A673 (cell line): ENCODE data around the gene KCNK17. TPM values are rescaled to one million over a fixed set of nuclear protein-coding genes. Genes with fewer than 3 reads are reported as not detected.

Experiments
- BruUV-seq: library from RNA; stranded (reverse); fragments of 400-500 nt; replicated peaks from 2 replicates; lab custom pipeline; 2021; lab: Mats Ljungman, UMichigan
- CTCF ChIA-PET: fragments of 300-600 bp; sonication (Branson Sonifier 250); formaldehyde crosslinking; loops from one replicate; lab custom pipeline; 2022; ENCODE audit warnings: antibody characterized with exemption; lab: Charles Lee
- POLR2A ChIA-PET: fragments of 300-600 bp; sonication (Branson Sonifier 250); formaldehyde crosslinking; loops from one replicate; lab custom pipeline; 2022; ENCODE audit warnings: antibody characterized with exemption; ENCODE audit not compliant: low non-redundant PET; lab: Charles Lee
- DNase-seq: peaks from one replicate; pipeline ENCODE4 v3.0.0-alpha.2; 2015; ENCODE audit warnings: low spot score
- H3K27ac ChIP-seq: fragments of 200-600 bp; sonication (generic); 2 replicates; pipeline ENCODE4 v1.5.1; 2016; ENCODE audit warnings: mixed run types, low read depth, mild to moderate bottlenecking, mixed read lengths, antibody characterized with exemption, low read length; ENCODE audit not compliant: poor library complexity, severe bottlenecking
- H3K27me3 ChIP-seq: fragments of 200-600 bp; sonication (generic); replicated peaks from 2 replicates; pipeline ENCODE4 v1.6.1; 2017; ENCODE audit warnings: mixed run types, low read depth, mild to moderate bottlenecking, mixed read lengths, antibody characterized with exemption, low read length; ENCODE audit not compliant: insufficient read depth, poor library complexity
- H3K36me3 ChIP-seq: fragments of 200-600 bp; sonication (generic); 2 replicates; pipeline ENCODE4 v1.6.1; 2016; ENCODE audit warnings: mixed run types, mild to moderate bottlenecking, mixed read lengths, antibody characterized with exemption, low read length; ENCODE audit not compliant: insufficient read depth, poor library complexity, severe bottlenecking
- H3K4me1 ChIP-seq: fragments of 200-600 bp; sonication (generic); 2 replicates; pipeline ENCODE4 v1.6.1; 2017; ENCODE audit warnings: mixed run types, mild to moderate bottlenecking, mixed read lengths, antibody characterized with exemption, low read length; ENCODE audit not compliant: insufficient read depth, poor library complexity, severe bottlenecking
- H3K4me3 ChIP-seq: fragments of 200-600 bp; sonication (generic); 2 replicates; pipeline ENCODE4 v1.5.1; 2016; ENCODE audit warnings: low read depth, mixed run types, mild to moderate bottlenecking, mixed read lengths, low read length; ENCODE audit not compliant: poor library complexity, severe bottlenecking
- H3K9me3 ChIP-seq: fragments of 200-600 bp; sonication (generic); 2 replicates; pipeline ENCODE4 v1.6.1; 2016; ENCODE audit warnings: mixed run types, low read depth, mild to moderate bottlenecking, mixed read lengths, antibody characterized with exemption, low read length; ENCODE audit not compliant: poor library complexity, severe bottlenecking
- EZH2 ChIP-seq: fragments of 200-600 bp; sonication (generic); IDR thresholded peaks from 2 replicates; pipeline ENCODE4 v1.6.1; 2017; ENCODE audit warnings: borderline replicate concordance, low read depth, mild to moderate bottlenecking, mixed read lengths, antibody characterized with exemption, low read length; ENCODE audit not compliant: poor library complexity, severe bottlenecking
- intact Hi-C: fragments of 100-400 bp; cut with micrococcal nuclease; formaldehyde crosslinking; loops from one replicate; pipeline ENCODE4 v1.10.0; 2022; ENCODE audit not compliant: unreplicated experiment
- total RNA-seq: library from RNA; stranded (reverse); gene quantifications from 2 replicates; pipeline ENCODE4 v1.2.3, GENCODE V29; 2021
- TF ChIP-seq, protein P1 (sequence below): fragments of 300-800, 200-600 bp; sonication (generic); conservative IDR thresholded peaks from 2 replicates; pipeline ENCODE4 v1.5.1; 2017; ENCODE audit warnings: low read depth, mild to moderate bottlenecking, antibody characterized with exemption, low read length, moderate library complexity, mixed read lengths

The KCNK17 gene
- total RNA-seq, 1 experiment from 2014 or later = not detected

DNA sequence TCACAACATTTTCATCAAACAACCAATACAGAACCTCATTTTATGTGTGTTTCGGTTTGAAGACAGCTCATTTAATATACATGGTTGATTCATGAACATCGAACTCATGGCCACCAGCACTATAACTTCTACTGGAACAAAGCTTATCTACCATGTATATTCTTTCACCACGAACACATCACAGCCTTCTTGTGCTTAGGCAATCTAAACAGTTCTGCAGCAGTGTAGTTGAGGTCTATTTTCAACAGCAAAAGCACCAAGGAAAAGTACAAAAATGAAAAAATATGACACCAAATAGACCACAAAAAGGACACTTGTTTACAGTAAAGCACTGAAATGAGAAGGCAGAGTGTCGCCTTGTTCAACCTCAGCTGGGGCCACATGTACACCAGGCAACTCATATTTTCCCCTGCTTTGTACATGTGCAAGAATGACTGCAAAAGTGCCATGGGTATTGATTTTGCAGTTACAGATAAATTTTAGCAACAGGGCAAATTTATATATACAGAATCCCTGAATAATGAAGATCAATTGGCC is 59.2 kb downstream of the KCNK17 start:
- Histone ChIP-seq H3K27me3 (peaks cover 13% of the 10 kb centered on the region), H3K9me3 (no peaks in the 10 kb centered on the region), H3K4me1 (no peaks in the 10 kb centered on the region), H3K36me3 (no peaks in the 10 kb centered on the region), H3K27ac (no peak overlapping the region), H3K4me3 (no peak overlapping the region)
- ChIA-PET POLR2A (no interaction called here), CTCF (no interaction called here)
- no TSS peak for BruUV-seq
- TF ChIP-seq, protein P1, sequence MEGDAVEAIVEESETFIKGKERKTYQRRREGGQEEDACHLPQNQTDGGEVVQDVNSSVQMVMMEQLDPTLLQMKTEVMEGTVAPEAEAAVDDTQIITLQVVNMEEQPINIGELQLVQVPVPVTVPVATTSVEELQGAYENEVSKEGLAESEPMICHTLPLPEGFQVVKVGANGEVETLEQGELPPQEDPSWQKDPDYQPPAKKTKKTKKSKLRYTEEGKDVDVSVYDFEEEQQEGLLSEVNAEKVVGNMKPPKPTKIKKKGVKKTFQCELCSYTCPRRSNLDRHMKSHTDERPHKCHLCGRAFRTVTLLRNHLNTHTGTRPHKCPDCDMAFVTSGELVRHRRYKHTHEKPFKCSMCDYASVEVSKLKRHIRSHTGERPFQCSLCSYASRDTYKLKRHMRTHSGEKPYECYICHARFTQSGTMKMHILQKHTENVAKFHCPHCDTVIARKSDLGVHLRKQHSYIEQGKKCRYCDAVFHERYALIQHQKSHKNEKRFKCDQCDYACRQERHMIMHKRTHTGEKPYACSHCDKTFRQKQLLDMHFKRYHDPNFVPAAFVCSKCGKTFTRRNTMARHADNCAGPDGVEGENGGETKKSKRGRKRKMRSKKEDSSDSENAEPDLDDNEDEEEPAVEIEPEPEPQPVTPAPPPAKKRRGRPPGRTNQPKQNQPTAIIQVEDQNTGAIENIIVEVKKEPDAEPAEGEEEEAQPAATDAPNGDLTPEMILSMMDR = no peak
- TF ChIP-seq EZH2 = no peak
- DNase-seq = no peak
- intact Hi-C loops = no loop called here

DNA sequence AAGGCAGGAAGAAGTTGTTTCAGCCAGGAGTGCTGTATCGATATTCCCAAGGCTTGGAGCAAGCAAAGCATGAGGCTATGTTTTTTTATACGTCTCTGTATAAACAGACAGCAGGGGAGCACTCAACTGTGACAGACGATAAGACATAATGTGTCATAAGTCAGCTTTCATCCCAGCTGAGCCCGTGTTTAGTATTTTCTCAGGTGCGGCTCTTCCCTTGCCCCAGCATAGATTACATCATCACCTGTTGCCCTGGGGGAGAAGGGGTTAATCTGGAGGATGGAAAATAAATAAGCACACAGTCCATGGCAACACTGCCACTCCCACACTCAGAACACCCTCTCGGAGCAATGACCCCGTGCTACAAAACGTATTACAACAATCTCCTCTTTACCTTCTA is 62.8 kb downstream of the KCNK17 start:
- no peaks in the 10 kb centered on the region for H3K36me3 ChIP-seq
- POLR2A ChIA-PET = no interaction called here
- BruUV-seq = no TSS peak
- H3K9me3 ChIP-seq = no peaks in the 10 kb centered on the region
- intact Hi-C loops = no loop called here
- H3K27ac ChIP-seq = no peak overlapping the region
- H3K27me3 ChIP-seq = peaks cover 13% of the 10 kb centered on the region
- no peaks in the 10 kb centered on the region for H3K4me1 ChIP-seq
- CTCF ChIA-PET = no interaction called here
- no peak overlapping the region for H3K4me3 ChIP-seq
- DNase-seq = no peak
- no peak for TF ChIP-seq EZH2
- TF ChIP-seq, protein P1 = no peak

DNA sequence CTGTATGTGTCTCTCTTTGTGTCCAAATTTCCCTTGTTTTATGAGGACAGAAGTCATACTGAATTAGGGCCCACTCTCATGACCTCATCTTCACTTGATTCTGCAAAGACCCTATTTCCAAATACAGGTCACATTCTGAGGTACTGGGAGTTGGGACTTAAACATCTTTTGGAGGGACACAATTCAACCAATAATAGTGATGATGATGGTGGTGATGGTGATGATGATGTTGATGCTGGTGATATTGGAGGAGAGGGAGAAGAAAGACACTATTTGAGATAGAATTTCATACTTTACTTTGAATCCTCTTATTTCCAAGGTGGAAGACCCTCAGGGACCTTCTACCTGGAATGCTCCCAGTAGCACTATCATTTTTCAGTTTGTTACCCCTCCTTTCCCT is 63.7 kb downstream of the KCNK17 start:
- intact Hi-C loops = no loop called here
- BruUV-seq = no TSS peak
- H3K4me1 ChIP-seq = no peaks in the 10 kb centered on the region
- no peaks in the 10 kb centered on the region for H3K36me3 ChIP-seq
- no peak overlapping the region for H3K27ac ChIP-seq
- CTCF ChIA-PET = no interaction called here
- POLR2A ChIA-PET = no interaction called here
- no peak for TF ChIP-seq EZH2
- TF ChIP-seq, protein P1 = no peak
- H3K27me3 ChIP-seq = peaks cover 13% of the 10 kb centered on the region
- H3K9me3 ChIP-seq = no peaks in the 10 kb centered on the region
- H3K4me3 ChIP-seq = no peak overlapping the region
- no peak for DNase-seq
